ENCODE results near the gene ITGB4.
A peak's percentile ranks its signal among the peaks of the same experiment; 100 is the strongest.

Gene ITGB4

GRCh38 chr17:75720656-75721462 is at the start of gene ITGB4:
Gene ITGB4, plus strand, starts transcription at chr17:75721459. Its CDS starts 3,245 bp downstream, at chr17:75724704.
- no peak for DNase-seq

GRCh38 chr17:75672011-75672410 is 49.2 kb upstream of the ITGB4 start:
- no peak for DNase-seq

GRCh38 chr17:75673487-75673886 is 47.8 kb upstream of the ITGB4 start:
- no peak for DNase-seq

- DNase-seq: no peak
These were observed 44.8 kb upstream of the ITGB4 start for GRCh38 chr17:75676461-75676860.

GRCh38 chr17:75679706-75680211 is 41.5 kb upstream of the ITGB4 start:
- DNase-seq: no peak

DNA sequence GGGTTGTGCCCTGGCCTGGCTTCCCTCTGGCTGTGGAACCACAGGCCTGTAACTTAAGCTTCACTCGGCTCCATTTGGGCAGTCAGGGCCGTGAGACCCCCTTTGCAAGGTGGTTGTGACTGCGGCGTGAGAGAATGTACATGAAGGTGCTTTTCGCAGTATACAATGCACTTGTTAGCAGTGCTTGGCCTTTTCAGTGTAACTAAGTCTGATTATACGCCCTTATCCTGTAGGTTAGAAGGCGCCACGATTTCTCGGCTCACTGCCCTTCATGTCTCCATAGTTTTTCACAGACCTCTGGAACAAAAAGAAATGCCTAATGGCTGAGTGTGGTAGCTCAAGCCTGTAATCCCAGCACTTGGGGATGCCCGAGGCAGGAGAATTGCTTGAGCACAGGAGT is 40.8 kb upstream of the ITGB4 start:
- DNase-seq: no peak

DNA sequence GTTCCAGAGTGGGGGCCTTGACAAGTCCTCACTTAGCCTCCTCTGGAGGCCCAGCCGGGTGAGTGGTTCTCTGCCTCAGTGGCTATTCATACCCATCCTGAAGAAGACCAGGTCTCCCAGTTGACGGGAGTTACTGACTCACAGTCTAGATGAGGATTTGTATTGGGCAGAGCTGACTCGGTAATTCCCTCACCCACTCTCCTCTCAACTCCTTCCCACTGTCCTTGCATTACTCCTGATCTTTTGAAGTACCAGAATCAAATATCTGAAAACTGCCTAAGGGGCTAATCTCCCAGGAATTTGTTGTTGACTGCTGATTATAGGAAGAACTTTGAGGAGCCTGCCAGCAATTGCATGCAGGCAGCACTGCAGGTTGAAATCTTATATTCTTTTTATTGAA is 40.0 kb upstream of the ITGB4 start:
- no peak for DNase-seq

DNA sequence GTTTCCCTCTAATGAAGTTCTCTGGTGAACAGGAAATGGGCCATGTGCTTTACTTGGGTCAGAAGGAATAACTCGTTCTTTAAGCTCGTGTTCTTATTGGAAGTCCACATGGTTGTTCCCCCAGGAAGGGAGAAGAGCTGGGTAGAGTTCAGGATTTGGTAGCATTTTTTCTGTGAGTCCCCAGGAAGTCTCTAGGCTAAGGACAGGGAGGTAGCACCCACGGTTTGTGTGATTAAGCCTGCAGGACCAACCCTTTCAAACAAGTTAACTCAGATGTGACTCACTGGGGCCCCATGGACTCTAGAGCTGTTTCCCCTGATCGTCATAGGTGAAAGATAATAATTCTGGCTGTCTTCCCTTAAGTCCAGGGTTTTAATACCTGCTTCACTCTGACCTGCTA is 37.7 kb upstream of the ITGB4 start:
- DNase-seq: no peak

GRCh38 chr17:75684249-75684648 is 37.0 kb upstream of the ITGB4 start:
- no peak for DNase-seq

- DNase-seq: no peak
These were observed 36.3 kb upstream of the ITGB4 start for GRCh38 chr17:75684924-75685323.

DNA sequence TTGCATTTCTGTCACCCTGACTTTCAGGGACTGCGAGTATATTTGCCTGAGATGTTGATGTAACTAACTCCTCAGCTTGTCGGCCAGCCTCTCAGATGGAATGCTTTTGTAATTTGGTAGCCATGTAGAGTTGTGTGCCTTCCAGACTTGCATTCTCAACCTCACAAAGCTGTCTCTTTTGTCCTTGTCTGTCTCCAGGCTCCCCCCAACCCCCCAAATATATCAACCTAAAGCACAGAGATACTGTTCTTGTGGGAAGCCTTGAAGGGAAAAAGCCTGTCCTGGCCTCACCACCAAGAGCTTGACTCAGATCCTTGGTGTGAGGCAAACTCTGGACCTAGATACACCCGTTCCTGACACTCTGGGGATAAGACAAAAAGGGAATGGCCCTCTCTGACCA is 35.8 kb upstream of the ITGB4 start:
- DNase-seq: no peak

- peak; percentile 44 to 58 for DNase-seq
These were observed 32.9 kb upstream of the ITGB4 start for GRCh38 chr17:75688209-75688825.

DNA sequence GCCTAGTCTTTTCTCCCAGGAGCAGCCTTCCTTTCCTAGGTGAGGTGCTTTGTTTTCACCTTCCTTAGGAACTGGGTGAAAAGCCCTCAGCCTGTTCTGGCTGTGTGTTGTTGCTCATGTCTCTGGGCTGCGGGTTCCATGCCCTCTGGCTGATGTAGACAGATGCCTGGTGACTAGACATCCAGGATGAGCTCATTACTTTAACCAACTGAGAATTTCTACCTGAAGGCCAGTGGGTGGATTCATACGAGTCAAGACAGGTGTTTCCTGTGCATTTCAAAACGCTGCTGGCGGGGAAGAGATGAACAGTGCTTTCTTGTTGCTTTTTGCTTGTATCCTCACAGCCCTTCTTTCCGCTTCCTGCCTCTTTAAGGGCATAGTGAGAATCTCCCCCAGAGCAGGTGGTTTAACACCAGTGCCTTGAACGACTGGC is 31.8 kb upstream of the ITGB4 start:
- DNase-seq: no peak

DNA sequence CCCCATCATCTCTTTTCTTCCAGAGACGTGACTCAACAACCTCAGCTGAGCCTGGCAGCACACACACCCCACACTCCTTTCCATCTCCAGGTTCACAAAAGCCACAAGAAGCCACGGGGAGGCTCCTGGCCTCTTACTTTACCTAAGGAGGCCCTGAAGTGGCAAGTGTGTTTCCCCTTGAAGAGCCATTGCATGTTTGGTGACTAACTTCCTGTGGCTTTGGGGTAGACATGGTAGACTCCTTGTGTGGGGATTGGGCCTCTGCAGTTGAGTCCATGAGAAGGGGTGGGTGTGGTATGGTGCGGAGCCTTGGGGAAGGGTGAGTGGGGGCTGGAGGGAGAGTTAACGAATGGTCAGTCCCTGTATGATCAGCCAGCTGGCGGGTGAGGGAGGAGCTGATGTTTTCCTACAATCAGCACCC is 29.9 kb upstream of the ITGB4 start:
- DNase-seq: no peak

GRCh38 chr17:75691801-75692626 is 29.2 kb upstream of the ITGB4 start:
- no peak for DNase-seq

DNA sequence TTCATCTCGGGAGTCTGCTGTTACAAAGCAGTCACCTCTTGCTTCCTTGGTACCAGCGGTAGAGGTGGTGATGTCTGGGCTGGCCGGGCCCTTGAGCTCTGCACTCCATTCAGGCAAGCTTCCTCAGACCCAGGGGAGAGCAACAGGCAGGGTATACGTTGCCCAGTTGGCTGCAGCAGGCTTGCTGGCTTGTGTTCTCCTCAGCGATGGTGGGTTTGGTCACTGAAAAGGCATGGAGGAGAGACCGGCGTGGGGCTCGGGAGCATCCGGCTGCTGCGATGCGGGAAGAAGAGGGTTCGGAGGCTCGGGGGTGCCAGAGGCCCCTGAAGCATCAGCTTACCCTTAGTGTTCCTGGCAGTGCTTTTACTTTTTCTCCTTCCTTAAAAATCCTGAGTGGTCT is 28.3 kb upstream of the ITGB4 start:
- no peak for DNase-seq

GRCh38 chr17:75693500-75694481 is 27.5 kb upstream of the ITGB4 start:
- DNase-seq: no peak

DNA sequence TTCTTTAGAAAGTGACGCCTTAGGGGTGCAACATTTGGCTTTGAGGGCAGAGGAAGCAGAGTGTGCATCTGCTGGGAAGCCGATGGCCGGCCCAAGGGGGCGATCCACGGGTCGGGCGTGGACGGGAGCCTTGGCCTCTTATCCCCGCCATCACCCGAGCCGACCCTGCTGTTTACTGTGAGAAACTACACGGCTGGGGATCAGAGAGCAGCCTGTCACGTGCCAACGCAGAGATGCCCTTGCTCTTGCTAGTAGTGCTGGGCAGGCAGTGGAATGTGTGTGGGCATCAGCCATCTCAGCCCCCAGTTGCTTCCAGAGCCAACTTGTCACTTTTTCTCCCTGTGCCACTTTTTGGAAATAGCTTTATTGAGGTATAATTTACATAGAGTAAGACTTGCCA is 26.7 kb upstream of the ITGB4 start:
- DNase-seq: no peak

DNA sequence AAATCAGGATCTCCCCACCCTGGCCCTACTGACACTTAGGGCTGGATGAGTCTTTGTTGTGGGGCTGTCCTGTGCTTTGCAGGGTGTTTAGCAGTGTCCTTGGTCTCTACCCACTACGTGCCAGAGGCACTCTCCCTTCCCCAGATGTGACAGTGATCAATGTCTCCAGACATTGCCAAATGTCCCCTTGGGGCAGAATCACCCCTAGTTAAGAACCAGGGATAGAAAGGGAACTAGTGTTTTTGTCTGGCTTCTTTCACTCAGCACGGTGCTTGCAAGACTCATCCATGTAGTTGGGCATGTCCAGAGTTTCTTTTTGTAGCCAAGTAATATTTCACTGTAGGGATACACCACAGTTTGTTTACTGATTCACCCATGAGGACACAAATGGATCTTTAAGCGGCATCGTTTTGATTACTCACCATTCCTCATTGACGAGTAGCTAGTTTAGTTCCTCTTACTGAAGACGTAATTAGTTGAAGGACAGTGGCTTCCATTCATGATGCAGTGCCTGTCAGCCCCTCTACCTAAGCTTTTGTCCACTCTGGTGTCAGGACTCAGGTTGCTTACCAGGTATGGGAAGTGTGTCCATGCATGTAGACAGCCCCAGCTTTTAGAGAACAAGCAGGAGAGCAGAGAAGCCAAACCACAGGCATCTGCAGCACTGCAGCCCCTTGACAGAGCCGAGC is 26.0 kb upstream of the ITGB4 start:
- DNase-seq: no peak

GRCh38 chr17:75695830-75696271 is 25.4 kb upstream of the ITGB4 start:
- DNase-seq: no peak

GRCh38 chr17:75697651-75698291 is 23.5 kb upstream of the ITGB4 start:
- DNase-seq: no peak

Data from inflammatory macrophage treated with lipopolysaccharide for 1 hour (primary cell).